Measurements from ENCODE around the gene JSRP1.
"Not testable (repeated sequence)": the region's sequence is repeated elsewhere in the genome, so short reads cannot be mapped to it uniquely, and the experiment has no call there.

The JSRP1 gene

GRCh38 chr19:2282062-2282861, 26.0 kb upstream of the JSRP1 start, which contains the start of gene PEAK3:
PEAK3 (minus strand) TSS chr19:2282175; CDS start chr19:2280931, 1,244 bp downstream.
- DNase-seq (ENCODE audit: low read depth in 2 of 2), result no peak

GRCh38 chr19:2281265-2282061, 25.2 kb upstream of the JSRP1 start:
- not testable (repeated sequence) for DNase-seq (ENCODE audit: low read depth in 2 of 2)

- DNase-seq (ENCODE audit: low read depth in 2 of 2), result no peak
Measured at GRCh38 chr19:2280633-2281264, 24.5 kb upstream of the JSRP1 start.

GRCh38 chr19:2278459-2279158, 22.4 kb upstream of the JSRP1 start:
- DNase-seq (ENCODE audit: low read depth in 2 of 2), result no peak

GRCh38 chr19:2277138-2277537, 20.9 kb upstream of the JSRP1 start:
- DNase-seq (ENCODE audit: low read depth in 2 of 2), result no peak

- DNase-seq (ENCODE audit: low read depth in 2 of 2), result no peak
Measured at GRCh38 chr19:2276429-2276986, 20.3 kb upstream of the JSRP1 start.

GRCh38 chr19:2275588-2276428, 19.6 kb upstream of the JSRP1 start:
- no peak for DNase-seq (ENCODE audit: low read depth in 2 of 2)

GRCh38 chr19:2274931-2275535, 18.8 kb upstream of the JSRP1 start:
- no peak for DNase-seq (ENCODE audit: low read depth in 2 of 2)

- no peak for DNase-seq (ENCODE audit: low read depth in 2 of 2)
Measured at GRCh38 chr19:2274185-2274711, 18.0 kb upstream of the JSRP1 start.

- DNase-seq (ENCODE audit: low read depth in 2 of 2), result peak; percentile 63 to 64
Measured at GRCh38 chr19:2273356-2274184, 17.4 kb upstream of the JSRP1 start.

- DNase-seq (ENCODE audit: low read depth in 2 of 2), result no peak
Measured at GRCh38 chr19:2271234-2272103, 15.3 kb upstream of the JSRP1 start.

GRCh38 chr19:2270423-2271233, 14.4 kb upstream of the JSRP1 start:
- DNase-seq (ENCODE audit: low read depth in 2 of 2), result peak; percentile 52 to 61

- no peak for DNase-seq (ENCODE audit: low read depth in 2 of 2)
Measured at GRCh38 chr19:2270157-2270422, 13.9 kb upstream of the JSRP1 start.

- peak; percentile 96 to 98 for DNase-seq (ENCODE audit: low read depth in 2 of 2)
Measured at GRCh38 chr19:2269244-2270156, 13.3 kb upstream of the JSRP1 start.

- DNase-seq (ENCODE audit: low read depth in 2 of 2), result no peak
Measured at GRCh38 chr19:2268861-2269243, 12.6 kb upstream of the JSRP1 start.

- DNase-seq (ENCODE audit: low read depth in 2 of 2), result no peak
Measured at GRCh38 chr19:2268480-2268830, 12.2 kb upstream of the JSRP1 start.
